HepG2 (cell line): ENCODE data around the gene DPP6. TPM values are rescaled to one million over a fixed set of nuclear protein-coding genes. Genes with fewer than 3 reads are reported as not detected.

Experiments
- ATAC-seq: fragments of 200-7000 bp; cut with Tn5 transposase; 3 replicates; pipeline ENCODE4 v1.9.1; 2020; ENCODE audit warnings: mild to moderate bottlenecking, moderate library complexity
- BruUV-seq: library from RNA; stranded (reverse); fragments of 400-500 nt; replicated peaks from 2 replicates; lab custom pipeline; 2021; lab: Mats Ljungman, UMichigan
- CTCF ChIA-PET: fragments of 300-600 bp; formaldehyde crosslinking; extraction: SDS; loops from one replicate; lab custom pipeline; 2021; ENCODE audit warnings: low total read pairs, inconsistent platforms, low intra/inter-chr PET ratio; lab: Yijun Ruan, JAX
- POLR2A ChIA-PET: fragments of 350-600 bp; sonication (Branson Sonifier 250); formaldehyde crosslinking; loops from one replicate; lab custom pipeline; 2020; ENCODE audit warnings: antibody characterized with exemption, inconsistent platforms; lab: Yijun Ruan, JAX
- DNase-seq: peaks from one replicate; pipeline ENCODE4 v3.0.0-alpha.2; 2015; ENCODE audit warnings: low spot score
- FAIRE-seq: peaks from 3 replicates; lab custom pipeline; 2011; peaks lifted over from hg19 to GRCh38; lab: Jason Lieb, UNC
- H2AFZ ChIP-seq: one replicate; pipeline ENCODE4 v1.6.1; 2011; ENCODE audit warnings: low read length, inconsistent platforms
- H3K27ac ChIP-seq: fragments of 300-600 bp; 3 replicates; pipeline ENCODE4 v1.8.0; 2011; ENCODE audit warnings: mixed run types, mild to moderate bottlenecking, mixed read lengths, low read length, inconsistent platforms; ENCODE audit not compliant: insufficient read depth; ENCODE audit errors: extremely low read length
- H3K27me3 ChIP-seq, 2 experiments: fragments of 200-600 bp in 1 of 2; 2 replicates in 1 of 2; 3 replicates in 1 of 2; pipeline versions ENCODE4 v1.6.0 to v1.8.0; 2011; ENCODE audit warnings: low read length in 2 of 2, mild to moderate bottlenecking in 2 of 2, moderate library complexity in 2 of 2, inconsistent platforms in 1 of 2; ENCODE audit not compliant: insufficient read depth in 2 of 2, control insufficient read depth in 1 of 2
- H3K36me3 ChIP-seq, 2 experiments: fragments of 200-600 bp in 1 of 2; replicated peaks in 1 of 2; 2 replicates in 1 of 2; 3 replicates in 1 of 2; pipeline versions ENCODE4 v1.5.1 to v1.8.0; 2011; ENCODE audit warnings: low read length in 2 of 2, inconsistent platforms in 1 of 2; ENCODE audit not compliant: insufficient read depth in 2 of 2, control insufficient read depth in 1 of 2
- H3K4me1 ChIP-seq: 2 replicates; pipeline ENCODE4 v1.5.1; 2012; ENCODE audit warnings: low read length, inconsistent platforms; ENCODE audit not compliant: insufficient read depth
- H3K4me2 ChIP-seq: 2 replicates; pipeline ENCODE4 v1.6.0; 2011; ENCODE audit warnings: low read depth, low read length, inconsistent platforms
- H3K4me3 ChIP-seq, 3 experiments: fragments of 200-600 bp in 1 of 3; sonication (generic), shearing (Covaris generic) in 1 of 3; replicated peaks in 1 of 3; 2 replicates each; pipeline ENCODE4 v1.5.1; 2011 to 2016; ENCODE audit warnings: low read length in 3 of 3, inconsistent platforms in 2 of 3, low read depth in 2 of 3, mild to moderate bottlenecking in 2 of 3, control low read depth in 1 of 3, mixed read lengths in 1 of 3; ENCODE audit not compliant: insufficient read depth in 1 of 3
- H3K79me2 ChIP-seq: one replicate; pipeline ENCODE4 v1.6.1; 2011; ENCODE audit warnings: low read length, inconsistent platforms; ENCODE audit not compliant: insufficient read depth
- H3K9ac ChIP-seq: 2 replicates; pipeline ENCODE4 v1.6.0; 2011; ENCODE audit warnings: mild to moderate bottlenecking, low read depth, low read length, inconsistent platforms; ENCODE audit not compliant: insufficient read depth
- H3K9me3 ChIP-seq: 2 replicates; pipeline ENCODE4 v1.5.1; 2012; ENCODE audit warnings: mild to moderate bottlenecking, low read length
- H4K20me1 ChIP-seq: 2 replicates; pipeline ENCODE4 v1.6.0; 2011; ENCODE audit warnings: inconsistent platforms, mild to moderate bottlenecking, low read length, moderate library complexity; ENCODE audit not compliant: insufficient read depth
- CCAR2 ChIP-seq: fragments of 200-400 bp; formaldehyde crosslinking; optimal IDR thresholded peaks from 2 replicates; pipeline ENCODE3; 2018; ENCODE audit warnings: low read depth, mild to moderate bottlenecking, low read length, moderate library complexity
- DRAP1 ChIP-seq: IDR thresholded peaks from 2 replicates; pipeline ENCODE4 v1.6.1; 2016; ENCODE audit warnings: missing genetic modification reagents, missing compliant biosample characterization
- HIVEP1 ChIP-seq: sonication (generic); formaldehyde crosslinking; IDR thresholded peaks from 2 replicates; pipeline ENCODE4 v1.4.0; 2020; ENCODE audit warnings: mild to moderate bottlenecking, missing genetic modification reagents
- ISX ChIP-seq: sonication (generic); formaldehyde crosslinking; conservative IDR thresholded peaks from 2 replicates; pipeline ENCODE4 v1.5.0; 2020; ENCODE audit warnings: missing genetic modification reagents
- MAF1 ChIP-seq: sonication (generic); formaldehyde crosslinking; IDR thresholded peaks from 2 replicates; pipeline ENCODE4 v1.5.0; 2020; ENCODE audit warnings: missing genetic modification reagents, borderline replicate concordance
- MBD4 ChIP-seq: IDR thresholded peaks from 2 replicates; pipeline ENCODE4 v1.6.1; 2012; ENCODE audit warnings: low read length, inconsistent platforms, borderline replicate concordance
- PBX3 ChIP-seq: sonication (generic); formaldehyde crosslinking; IDR thresholded peaks from 2 replicates; pipeline ENCODE4 v1.8.1; 2023; ENCODE audit warnings: missing genetic modification reagents, inconsistent platforms, borderline replicate concordance
- ZBED4 ChIP-seq: sonication (generic); formaldehyde crosslinking; IDR thresholded peaks from 2 replicates; pipeline ENCODE4 v1.4.0; 2020; ENCODE audit warnings: missing genetic modification reagents, borderline replicate concordance
- ZFP36L2 ChIP-seq: sonication (generic); formaldehyde crosslinking; IDR thresholded peaks from 2 replicates; pipeline ENCODE4 v1.4.0; 2020; ENCODE audit warnings: missing genetic modification reagents
- ZNF18 ChIP-seq: sonication (generic); formaldehyde crosslinking; IDR thresholded peaks from 2 replicates; pipeline ENCODE4 v1.8.0; 2022; ENCODE audit warnings: mild to moderate bottlenecking, missing genetic modification reagents; ENCODE audit not compliant: insufficient replicate concordance
- ZNF552 ChIP-seq: sonication (generic); formaldehyde crosslinking; IDR thresholded peaks from 2 replicates; pipeline ENCODE4 v1.9.0; 2022; ENCODE audit warnings: missing genetic modification reagents, mild to moderate bottlenecking, borderline replicate concordance
- ZSCAN21 ChIP-seq: sonication (generic); formaldehyde crosslinking; IDR thresholded peaks from 2 replicates; pipeline ENCODE4 v1.8.0; 2022; ENCODE audit warnings: mild to moderate bottlenecking, missing genetic modification reagents, moderate library complexity, borderline replicate concordance
- ZSCAN30 ChIP-seq: sonication (generic); formaldehyde crosslinking; IDR thresholded peaks from 2 replicates; pipeline ENCODE4 v1.5.0; 2020; ENCODE audit warnings: mild to moderate bottlenecking, missing genetic modification reagents
- ZZZ3 ChIP-seq: sonication (generic); formaldehyde crosslinking; IDR thresholded peaks from 2 replicates; pipeline ENCODE4 v1.4.0; 2020; ENCODE audit warnings: missing genetic modification reagents, mild to moderate bottlenecking, borderline replicate concordance
- WGBS: methylation state at CpG from one replicate; pipeline ENCODE4 v1.1.6; 2017; ENCODE audit warnings: low lambda C conversion rate; 5-methylcytosine and 5-hydroxymethylcytosine counted together
- in situ Hi-C: cut with HindIII; loops from 2 replicates; pipeline ENCODE4 v1.10.0; 2017; ENCODE audit warnings: low pct_unique_long_range_greater_than_20kb; ENCODE audit not compliant: extremely low pct_ligation_motif_present
- intact Hi-C: fragments of 100-400 bp; cut with micrococcal nuclease; formaldehyde crosslinking; loops from one replicate; pipeline ENCODE4 v1.10.0; 2022; ENCODE audit not compliant: unreplicated experiment
- polyA plus RNA-seq, 8 experiments: library from polyadenylated mRNA; depleted of rRNA in 3 of 8; stranded (reverse) in 7 of 8; unstranded in 1 of 8; fragments of >200 nt; fragmentation: Illumina TruSeq in 4 of 8; extraction: Trizol in 4 of 8; gene quantifications; 2 replicates each; pipeline versions ENCODE4 v1.2.1 to v1.2.3, GENCODE V29; 2011 to 2016; ENCODE audit warnings: low read depth in 4 of 8, missing spikeins in 1 of 8, mixed read lengths in 1 of 8; ENCODE audit not compliant: insufficient read depth in 1 of 8
- total RNA-seq, 5 experiments: library from RNA; depleted of rRNA; stranded (reverse); fragments of >200 nt; fragmentation: Illumina TruSeq; extraction: Trizol; gene quantifications; 2 replicates each; pipeline ENCODE4 v1.2.3, GENCODE V29; 2016; ENCODE audit warnings: low read depth in 1 of 5
- TF ChIP-seq, protein P1 (sequence below): sonication (generic); formaldehyde crosslinking; IDR thresholded peaks from 2 replicates; pipeline ENCODE4 v1.8.0; 2022; ENCODE audit warnings: missing genetic modification reagents, mild to moderate bottlenecking, borderline replicate concordance

Gene DPP6
- total and polyA plus RNA-seq, 2 of the 13 experiments (the other 11 are each of a cell fraction or from before 2014, with no cell fraction given) = not detected

DNA sequence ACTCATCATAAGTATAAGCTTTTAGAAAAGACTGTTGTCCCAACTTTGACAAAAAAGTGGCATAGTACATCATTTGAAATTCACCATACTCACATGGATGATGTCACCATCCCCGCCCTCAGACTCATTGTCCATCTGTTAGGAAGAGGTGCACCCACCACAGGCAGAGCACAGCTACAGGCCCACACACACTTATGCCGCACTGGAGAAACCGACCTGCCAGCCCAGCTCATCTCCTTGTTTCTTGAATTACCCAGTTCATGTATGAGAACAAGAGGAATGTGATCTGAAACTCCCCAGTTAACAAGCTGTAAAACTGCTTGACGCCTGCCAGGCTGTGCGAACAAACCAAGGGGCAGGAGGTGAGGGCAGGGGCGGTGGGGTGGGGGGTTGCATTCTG lies 312.0 kb downstream of the DPP6 start:
- in situ Hi-C loops (no loop called here), intact Hi-C loops (no loop called here)
- ChIA-PET POLR2A (no interaction called here), CTCF (no interaction called here)
- Histone ChIP-seq H3K9me3 (no peaks in the 10 kb centered on the region), H3K9ac (no peak overlapping the region), H3K27ac (no peak overlapping the region), H3K4me2 (no peak overlapping the region), H3K36me3 (no peaks in the 10 kb centered on the region), H3K27me3 (no peaks in the 10 kb centered on the region), H3K4me3 (no peak overlapping the region), H2AFZ (no peak overlapping the region), H3K79me2 (no peaks in the 10 kb centered on the region), H4K20me1 (no peaks in the 10 kb centered on the region), H3K4me1 (no peaks in the 10 kb centered on the region)
- 15% methylated on average over 5 of the region's 6 CpGs for WGBS
- no peak for ATAC-seq
- no peak for FAIRE-seq
- TF ChIP-seq MBD4 (no peak), ZSCAN21 (CRISPR knock-in tag) (no peak), ZNF552 (no peak), ZZZ3 (CRISPR knock-in tag) (no peak), CCAR2 (no peak), ZSCAN30 (no peak), ZNF18 (CRISPR knock-in tag) (no peak), DRAP1 (CRISPR knock-in tag) (no peak), ZFP36L2 (CRISPR knock-in tag) (no peak), ZBED4 (CRISPR knock-in tag) (no peak), HIVEP1 (CRISPR knock-in tag) (no peak), ISX (CRISPR knock-in tag) (no peak), PBX3 (CRISPR knock-in tag) (no peak), MAF1 (CRISPR knock-in tag) (no peak)
- TF ChIP-seq, protein P1, sequence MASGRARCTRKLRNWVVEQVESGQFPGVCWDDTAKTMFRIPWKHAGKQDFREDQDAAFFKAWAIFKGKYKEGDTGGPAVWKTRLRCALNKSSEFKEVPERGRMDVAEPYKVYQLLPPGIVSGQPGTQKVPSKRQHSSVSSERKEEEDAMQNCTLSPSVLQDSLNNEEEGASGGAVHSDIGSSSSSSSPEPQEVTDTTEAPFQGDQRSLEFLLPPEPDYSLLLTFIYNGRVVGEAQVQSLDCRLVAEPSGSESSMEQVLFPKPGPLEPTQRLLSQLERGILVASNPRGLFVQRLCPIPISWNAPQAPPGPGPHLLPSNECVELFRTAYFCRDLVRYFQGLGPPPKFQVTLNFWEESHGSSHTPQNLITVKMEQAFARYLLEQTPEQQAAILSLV (CRISPR knock-in tag) = no peak
- DNase-seq = no peak
- no TSS peak for BruUV-seq
